ENCODE results near the gene PXDC1. TPM values are rescaled to one million over a fixed set of nuclear protein-coding genes. Genes with fewer than 3 reads are reported as not detected.

PXDC1 gene
- total and polyA plus RNA-seq, 2 donors (not counting 3 experiments of a cell fraction or from before 2014, with no cell fraction given) = 60.9 to 121 TPM

DNA sequence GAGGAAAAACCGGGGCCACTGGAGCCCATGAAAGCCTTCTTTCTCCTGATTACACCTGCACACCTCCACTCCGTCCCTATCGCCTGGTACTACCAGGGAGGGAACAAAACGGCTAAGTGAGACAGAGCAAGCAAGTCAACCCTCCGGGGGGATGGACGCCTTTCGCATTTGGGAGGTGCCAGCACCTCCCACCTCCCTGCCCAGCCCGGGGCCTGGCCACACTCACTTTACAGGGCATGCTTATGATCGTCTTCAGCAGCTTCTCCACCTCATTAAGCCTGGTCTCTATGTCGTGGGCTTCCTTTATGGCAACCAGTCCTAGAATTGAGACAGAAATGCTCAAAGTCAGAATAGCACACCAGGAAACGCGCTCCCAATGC lies 13.7 kb downstream of the PXDC1 start:
- Histone ChIP-seq H4K20me1 (replicated peaks; ENCODE audit: control insufficient read depth, extremely low read depth, insufficient read depth, low read length) (peaks cover 6% of the 10 kb centered on the region), H3K9me1 (replicated peaks; ENCODE audit: control insufficient read depth, extremely low read depth, insufficient read depth, low read length) (no peaks in the 10 kb centered on the region), H3K4me2 (ENCODE audit: insufficient read depth, low read length) (no peak overlapping the region), H3K4me3 (replicated peaks in 1 of 3; ENCODE audit: insufficient read depth in 1 of 3, low read depth in 1 of 3, low read length in 3 of 3) (no peak overlapping the region), H3K4me1 (ENCODE audit: control insufficient read depth, extremely low read depth, insufficient read depth, low read length) (peaks cover 63% of the 10 kb centered on the region), H3K9me3 (replicated peaks; ENCODE audit: control insufficient read depth, insufficient read depth, low read length) (no peaks in the 10 kb centered on the region), H3K27ac (ENCODE audit: insufficient read depth, low read depth, low read length) (no peak overlapping the region), H3K27me3 (ENCODE audit: control insufficient read depth in 2 of 2, insufficient read depth in 2 of 2, low read length in 2 of 2) (no peaks in the 10 kb centered on the region), H2AFZ (ENCODE audit: low read depth, low read length) (no peak overlapping the region), H3K79me2 (ENCODE audit: control insufficient read depth, insufficient read depth, low read length) (peaks cover 100% of the 10 kb centered on the region), H3K9ac (replicated peaks; ENCODE audit: extremely low read depth, insufficient read depth, low read length) (no peak overlapping the region), H3K36me3 (ENCODE audit: control insufficient read depth in 2 of 2, extremely low read depth in 1 of 2, insufficient read depth in 2 of 2, low read length in 2 of 2) (peaks cover 33 to 57% of the 10 kb centered on the region in 2 experiments)
- intact Hi-C loops (cut with micrococcal nuclease) = no loop called here
- ChIA-PET CTCF (no interaction called here), POLR2A (no interaction called here)
- no TSS peak for BruUV-seq (replicated peaks)
- TF ChIP-seq POLR2A (IDR thresholded peaks at IDR 0.05; ENCODE audit: low read depth, low read length) (no peak), MYC (IDR thresholded peaks at IDR 0.05; ENCODE audit: low read depth, low read length) (no peak), FOS (IDR thresholded peaks at IDR 0.05; ENCODE audit: borderline replicate concordance, insufficient read depth, low read length) (no peak), POLR2AphosphoS5 (IDR thresholded peaks at IDR 0.05; ENCODE audit: insufficient read depth, low read depth, low read length) (no peak), JUN (IDR thresholded peaks at IDR 0.05; ENCODE audit: borderline replicate concordance, insufficient read depth, insufficient read length, low read depth) (no peak), EZH2 (IDR thresholded peaks at IDR 0.05; ENCODE audit: borderline replicate concordance, low read depth, low read length, severe bottlenecking) (no peak), GATA2 (IDR thresholded peaks at IDR 0.05; ENCODE audit: insufficient read depth, insufficient read length, low read depth, low read length) (no peak)
- TF ChIP-seq, protein P1, sequence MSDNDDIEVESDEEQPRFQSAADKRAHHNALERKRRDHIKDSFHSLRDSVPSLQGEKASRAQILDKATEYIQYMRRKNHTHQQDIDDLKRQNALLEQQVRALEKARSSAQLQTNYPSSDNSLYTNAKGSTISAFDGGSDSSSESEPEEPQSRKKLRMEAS (IDR thresholded peaks at IDR 0.05; ENCODE audit: insufficient read depth, insufficient read length) = no peak
- TF ChIP-seq, protein P2, sequence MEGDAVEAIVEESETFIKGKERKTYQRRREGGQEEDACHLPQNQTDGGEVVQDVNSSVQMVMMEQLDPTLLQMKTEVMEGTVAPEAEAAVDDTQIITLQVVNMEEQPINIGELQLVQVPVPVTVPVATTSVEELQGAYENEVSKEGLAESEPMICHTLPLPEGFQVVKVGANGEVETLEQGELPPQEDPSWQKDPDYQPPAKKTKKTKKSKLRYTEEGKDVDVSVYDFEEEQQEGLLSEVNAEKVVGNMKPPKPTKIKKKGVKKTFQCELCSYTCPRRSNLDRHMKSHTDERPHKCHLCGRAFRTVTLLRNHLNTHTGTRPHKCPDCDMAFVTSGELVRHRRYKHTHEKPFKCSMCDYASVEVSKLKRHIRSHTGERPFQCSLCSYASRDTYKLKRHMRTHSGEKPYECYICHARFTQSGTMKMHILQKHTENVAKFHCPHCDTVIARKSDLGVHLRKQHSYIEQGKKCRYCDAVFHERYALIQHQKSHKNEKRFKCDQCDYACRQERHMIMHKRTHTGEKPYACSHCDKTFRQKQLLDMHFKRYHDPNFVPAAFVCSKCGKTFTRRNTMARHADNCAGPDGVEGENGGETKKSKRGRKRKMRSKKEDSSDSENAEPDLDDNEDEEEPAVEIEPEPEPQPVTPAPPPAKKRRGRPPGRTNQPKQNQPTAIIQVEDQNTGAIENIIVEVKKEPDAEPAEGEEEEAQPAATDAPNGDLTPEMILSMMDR (IDR thresholded peaks at IDR 0.05; ENCODE audit: extremely low read depth in 1 of 2, insufficient read depth in 1 of 2, low read depth in 1 of 2, low read length in 2 of 2) = no peak
- DNase-seq (ENCODE audit: low read depth, low spot score) = no peak
- FAIRE-seq = no peak
- dilution Hi-C loops (cut with MboI; ENCODE audit: extremely low pct_ligation_motif_present, low sequenced_read_pairs) = no loop called here

Measured in endothelial cell of umbilical vein (primary cell).